Prostate gland (tissue), 2 donors: ENCODE data around the gene FADS2. TPM values are rescaled to one million over a fixed set of nuclear protein-coding genes. Genes with fewer than 3 reads are reported as not detected.

Source experiments
- DNase-seq: peaks from one replicate; pipeline ENCODE4 v3.0.0-alpha.2; 2019; ENCODE audit warnings: low spot score
- H3K27ac ChIP-seq, 2 donors: fragments of 200-600 bp; sonication (generic); 2 replicates each; pipeline ENCODE4 v1.5.1; 2017 to 2019
- H3K27me3 ChIP-seq: fragments of 200-600 bp; sonication (generic); replicated peaks from 2 replicates; pipeline ENCODE4 v1.5.1; 2019; ENCODE audit not compliant: insufficient read depth
- H3K36me3 ChIP-seq, 2 donors: fragments of 200-600 bp; sonication (generic); 1 replicate in 1 of 2; 2 replicates in 1 of 2; pipeline versions ENCODE4 v1.5.1 to v1.8.1; 2017 to 2019
- H3K4me1 ChIP-seq: fragments of 200-600 bp; sonication (generic); replicated peaks from 2 replicates; pipeline ENCODE4 v1.5.1; 2019
- H3K4me3 ChIP-seq, 2 donors: fragments of 200-600 bp; sonication (generic); 2 replicates each; pipeline ENCODE4 v1.5.1; 2017 to 2019
- H3K9me3 ChIP-seq: fragments of 200-600 bp; sonication (generic); 2 replicates; pipeline ENCODE4 v1.5.1; 2017
- POLR2A ChIP-seq: fragments of 450-650 bp; IDR thresholded peaks from one replicate; pipeline ENCODE4 v1.6.1; 2016; ENCODE audit warnings: antibody characterized with exemption, mild to moderate bottlenecking
- POLR2AphosphoS5 ChIP-seq: sonication (generic); formaldehyde crosslinking; IDR thresholded peaks from one replicate; pipeline ENCODE4 v1.6.1; 2017; ENCODE audit warnings: antibody characterized with exemption
- WGBS: methylation state at CpG from one replicate; pipeline ENCODE4 v1.1.5; 2018; 5-methylcytosine and 5-hydroxymethylcytosine counted together
- intact Hi-C: fragments of 100-400 bp; cut with DNase I; formaldehyde crosslinking; loops from one replicate; pipeline ENCODE4 v1.14.2; 2022
- total RNA-seq, 2 donors: library from RNA; depleted of rRNA; stranded (reverse); fragments of >200 nt; gene quantifications; one replicate each; pipeline ENCODE4 v1.1.0, GENCODE V29; 2016
- TF ChIP-seq, protein P1 (sequence below), 4 experiments: fragments of 200-600 bp in 2 of 4; fragments of 450-650 bp in 2 of 4; sonication (generic) in 2 of 4; IDR thresholded peaks; 1 replicate in 3 of 4; 2 replicates in 1 of 4; pipeline ENCODE4 v1.5.1; 2016 to 2019; ENCODE audit warnings: antibody characterized with exemption in 4 of 4, mild to moderate bottlenecking in 2 of 4, moderate library complexity in 2 of 4

The FADS2 gene
- total RNA-seq, 2 donors from 2014 or later, result 67.5 to 213 TPM

- peaks cover 9% of the 10 kb centered on the region for H3K4me1 ChIP-seq
- H3K4me3 ChIP-seq, result no peak overlapping the region
- WGBS, result 100% methylated on average over 3 of the region's 3 CpGs
- no peaks in the 10 kb centered on the region for H3K36me3 ChIP-seq
- H3K9me3 ChIP-seq, result no peaks in the 10 kb centered on the region
- H3K27ac ChIP-seq, result no peak overlapping the region
- intact Hi-C loops, result loop anchor here (5.0 kb wide), 1 partner anchor 69 kb away; the partner anchor contains the start of gene FADS1
- no peak for TF ChIP-seq POLR2A
- TF ChIP-seq, protein P1, sequence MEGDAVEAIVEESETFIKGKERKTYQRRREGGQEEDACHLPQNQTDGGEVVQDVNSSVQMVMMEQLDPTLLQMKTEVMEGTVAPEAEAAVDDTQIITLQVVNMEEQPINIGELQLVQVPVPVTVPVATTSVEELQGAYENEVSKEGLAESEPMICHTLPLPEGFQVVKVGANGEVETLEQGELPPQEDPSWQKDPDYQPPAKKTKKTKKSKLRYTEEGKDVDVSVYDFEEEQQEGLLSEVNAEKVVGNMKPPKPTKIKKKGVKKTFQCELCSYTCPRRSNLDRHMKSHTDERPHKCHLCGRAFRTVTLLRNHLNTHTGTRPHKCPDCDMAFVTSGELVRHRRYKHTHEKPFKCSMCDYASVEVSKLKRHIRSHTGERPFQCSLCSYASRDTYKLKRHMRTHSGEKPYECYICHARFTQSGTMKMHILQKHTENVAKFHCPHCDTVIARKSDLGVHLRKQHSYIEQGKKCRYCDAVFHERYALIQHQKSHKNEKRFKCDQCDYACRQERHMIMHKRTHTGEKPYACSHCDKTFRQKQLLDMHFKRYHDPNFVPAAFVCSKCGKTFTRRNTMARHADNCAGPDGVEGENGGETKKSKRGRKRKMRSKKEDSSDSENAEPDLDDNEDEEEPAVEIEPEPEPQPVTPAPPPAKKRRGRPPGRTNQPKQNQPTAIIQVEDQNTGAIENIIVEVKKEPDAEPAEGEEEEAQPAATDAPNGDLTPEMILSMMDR (IDR thresholded peaks at IDR 0.05), result no peak
- no peak for TF ChIP-seq POLR2AphosphoS5
- no peak for DNase-seq
- no peaks in the 10 kb centered on the region for H3K27me3 ChIP-seq
Measured at GRCh38 chr11:61886643-61887042, 58.5 kb downstream of the FADS2 start.

- H3K27me3 ChIP-seq, result no peaks in the 10 kb centered on the region
- DNase-seq, result no peak
- H3K36me3 ChIP-seq, result no peaks in the 10 kb centered on the region
- no peak overlapping the region for H3K27ac ChIP-seq
- WGBS, result 76% methylated on average over 3 of the region's 7 CpGs
- no peak overlapping the region for H3K4me3 ChIP-seq
- peaks cover 9% of the 10 kb centered on the region for H3K4me1 ChIP-seq
- TF ChIP-seq, protein P1 (IDR thresholded peaks at IDR 0.05), result no peak
- TF ChIP-seq POLR2A (no peak), POLR2AphosphoS5 (no peak)
- H3K9me3 ChIP-seq, result no peaks in the 10 kb centered on the region
- intact Hi-C loops, result loop anchor here (5.0 kb wide), 1 partner anchor 71 kb away; the partner anchor contains the start of gene FADS1
Measured at GRCh38 chr11:61887839-61888494, 59.9 kb downstream of the FADS2 start.

- H3K4me1 ChIP-seq, result peaks cover 9% of the 10 kb centered on the region
Measured at GRCh38 chr11:61888590-61888989, 60.5 kb downstream of the FADS2 start.

DNA sequence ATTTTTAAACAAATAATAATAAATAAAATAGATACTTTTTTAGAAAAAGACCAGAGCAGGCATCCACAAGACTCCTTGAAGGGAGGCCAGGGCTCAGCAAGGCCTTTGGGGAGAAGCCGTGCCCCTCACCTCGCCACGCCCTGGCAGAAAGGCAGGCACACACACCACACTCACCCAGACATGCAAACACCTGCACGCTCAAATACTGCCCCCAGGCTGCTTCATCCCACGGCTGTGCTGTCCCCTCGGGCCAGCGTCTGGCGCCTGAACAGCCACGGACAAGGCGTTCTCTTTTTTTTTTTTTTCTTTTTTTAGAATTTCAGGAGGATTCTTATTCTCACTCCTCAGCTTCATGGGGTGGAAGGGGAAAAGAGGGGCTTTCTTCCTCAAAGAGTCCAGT is 61.7 kb downstream of the FADS2 start:
- 77% methylated on average over 10 of the region's 10 CpGs for WGBS
- no peak overlapping the region for H3K27ac ChIP-seq

More at GRCh38 chr11:61888590-61888989, 60.5 kb downstream of the FADS2 start:
- no peaks in the 10 kb centered on the region for H3K27me3 ChIP-seq
- no peaks in the 10 kb centered on the region for H3K9me3 ChIP-seq
- WGBS, result 92% methylated on average over 12 of the region's 12 CpGs
- no peak for DNase-seq
- TF ChIP-seq POLR2AphosphoS5 (no peak), POLR2A (no peak)
- TF ChIP-seq, protein P1 (IDR thresholded peaks at IDR 0.05), result no peak
- no peaks in the 10 kb centered on the region for H3K36me3 ChIP-seq
- no peak overlapping the region for H3K4me3 ChIP-seq
- no peak overlapping the region for H3K27ac ChIP-seq
- intact Hi-C loops, result loop anchor here (5.0 kb wide), 1 partner anchor 71 kb away; the partner anchor contains the start of gene FADS1

More for the DNA sequence above, 61.7 kb downstream of the FADS2 start:
- no peaks in the 10 kb centered on the region for H3K36me3 ChIP-seq
- no peak for DNase-seq
- H3K9me3 ChIP-seq, result no peaks in the 10 kb centered on the region
- intact Hi-C loops, result loop anchor here (2.0 to 5.0 kb wide), 2 partner anchors 73 to 93 kb away; partner anchors contain the start of gene FADS1
- peaks cover 9% of the 10 kb centered on the region for H3K4me1 ChIP-seq
- no peaks in the 10 kb centered on the region for H3K27me3 ChIP-seq
- H3K4me3 ChIP-seq, result no peak overlapping the region
- TF ChIP-seq, protein P1 (IDR thresholded peaks at IDR 0.05), result no peak
- TF ChIP-seq POLR2A (no peak), POLR2AphosphoS5 (no peak)
